ENCODE data around the gene COQ9.

Gene COQ9

DNA sequence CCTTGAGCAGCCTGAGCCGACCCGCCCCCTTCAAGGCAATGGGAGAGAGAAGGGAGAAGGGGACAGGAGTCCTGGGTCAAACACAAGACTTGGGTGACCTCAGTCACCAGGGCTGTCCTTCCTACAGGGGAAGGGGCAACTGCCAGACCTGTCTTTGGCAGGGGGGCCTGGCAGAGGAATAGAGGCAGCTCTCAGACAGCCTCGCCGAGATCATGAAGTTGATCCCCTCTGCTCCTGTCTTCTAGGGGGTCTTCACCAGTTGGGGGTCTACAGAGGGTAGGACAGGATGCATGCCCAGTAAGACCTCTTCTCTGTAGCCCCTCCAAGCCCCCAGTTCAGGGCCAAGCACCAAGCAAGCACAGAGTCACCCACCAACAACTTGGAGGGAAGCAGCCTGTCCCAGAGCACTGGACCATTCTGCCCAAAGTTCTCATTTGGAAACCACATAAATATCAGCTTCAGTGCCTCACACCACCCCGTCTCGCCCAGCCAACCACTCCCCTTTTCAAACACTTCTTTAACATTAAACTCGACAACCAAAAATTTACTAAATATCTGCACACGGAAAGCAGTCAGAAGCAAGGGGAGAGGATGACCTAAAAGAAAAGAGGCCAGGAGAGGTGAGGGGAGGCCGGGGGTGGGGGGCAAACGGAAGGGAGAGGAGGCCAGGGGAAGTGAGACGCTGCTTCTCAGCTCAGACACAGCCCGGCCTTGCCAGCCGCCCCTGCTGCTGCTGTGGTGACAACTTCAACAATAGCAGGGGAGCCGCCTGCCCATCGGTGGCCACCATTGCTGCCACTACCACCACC, 31.3 kb downstream of the COQ9 start:
- Histone ChIP-seq H3K27ac (replicated peaks) (no peak overlapping the region), H3K4me3 (replicated peaks; ENCODE audit: insufficient read depth, low read length) (no peak overlapping the region), H3K27me3 (ENCODE audit: insufficient read depth, poor library complexity, severe bottlenecking) (peaks cover 8% of the 10 kb centered on the region)
- TF ChIP-seq, protein P1, sequence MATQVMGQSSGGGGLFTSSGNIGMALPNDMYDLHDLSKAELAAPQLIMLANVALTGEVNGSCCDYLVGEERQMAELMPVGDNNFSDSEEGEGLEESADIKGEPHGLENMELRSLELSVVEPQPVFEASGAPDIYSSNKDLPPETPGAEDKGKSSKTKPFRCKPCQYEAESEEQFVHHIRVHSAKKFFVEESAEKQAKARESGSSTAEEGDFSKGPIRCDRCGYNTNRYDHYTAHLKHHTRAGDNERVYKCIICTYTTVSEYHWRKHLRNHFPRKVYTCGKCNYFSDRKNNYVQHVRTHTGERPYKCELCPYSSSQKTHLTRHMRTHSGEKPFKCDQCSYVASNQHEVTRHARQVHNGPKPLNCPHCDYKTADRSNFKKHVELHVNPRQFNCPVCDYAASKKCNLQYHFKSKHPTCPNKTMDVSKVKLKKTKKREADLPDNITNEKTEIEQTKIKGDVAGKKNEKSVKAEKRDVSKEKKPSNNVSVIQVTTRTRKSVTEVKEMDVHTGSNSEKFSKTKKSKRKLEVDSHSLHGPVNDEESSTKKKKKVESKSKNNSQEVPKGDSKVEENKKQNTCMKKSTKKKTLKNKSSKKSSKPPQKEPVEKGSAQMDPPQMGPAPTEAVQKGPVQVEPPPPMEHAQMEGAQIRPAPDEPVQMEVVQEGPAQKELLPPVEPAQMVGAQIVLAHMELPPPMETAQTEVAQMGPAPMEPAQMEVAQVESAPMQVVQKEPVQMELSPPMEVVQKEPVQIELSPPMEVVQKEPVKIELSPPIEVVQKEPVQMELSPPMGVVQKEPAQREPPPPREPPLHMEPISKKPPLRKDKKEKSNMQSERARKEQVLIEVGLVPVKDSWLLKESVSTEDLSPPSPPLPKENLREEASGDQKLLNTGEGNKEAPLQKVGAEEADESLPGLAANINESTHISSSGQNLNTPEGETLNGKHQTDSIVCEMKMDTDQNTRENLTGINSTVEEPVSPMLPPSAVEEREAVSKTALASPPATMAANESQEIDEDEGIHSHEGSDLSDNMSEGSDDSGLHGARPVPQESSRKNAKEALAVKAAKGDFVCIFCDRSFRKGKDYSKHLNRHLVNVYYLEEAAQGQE (IDR thresholded peaks at IDR 0.05; ENCODE audit: insufficient replicate concordance, low read depth), result no peak
- TF ChIP-seq, protein P2, sequence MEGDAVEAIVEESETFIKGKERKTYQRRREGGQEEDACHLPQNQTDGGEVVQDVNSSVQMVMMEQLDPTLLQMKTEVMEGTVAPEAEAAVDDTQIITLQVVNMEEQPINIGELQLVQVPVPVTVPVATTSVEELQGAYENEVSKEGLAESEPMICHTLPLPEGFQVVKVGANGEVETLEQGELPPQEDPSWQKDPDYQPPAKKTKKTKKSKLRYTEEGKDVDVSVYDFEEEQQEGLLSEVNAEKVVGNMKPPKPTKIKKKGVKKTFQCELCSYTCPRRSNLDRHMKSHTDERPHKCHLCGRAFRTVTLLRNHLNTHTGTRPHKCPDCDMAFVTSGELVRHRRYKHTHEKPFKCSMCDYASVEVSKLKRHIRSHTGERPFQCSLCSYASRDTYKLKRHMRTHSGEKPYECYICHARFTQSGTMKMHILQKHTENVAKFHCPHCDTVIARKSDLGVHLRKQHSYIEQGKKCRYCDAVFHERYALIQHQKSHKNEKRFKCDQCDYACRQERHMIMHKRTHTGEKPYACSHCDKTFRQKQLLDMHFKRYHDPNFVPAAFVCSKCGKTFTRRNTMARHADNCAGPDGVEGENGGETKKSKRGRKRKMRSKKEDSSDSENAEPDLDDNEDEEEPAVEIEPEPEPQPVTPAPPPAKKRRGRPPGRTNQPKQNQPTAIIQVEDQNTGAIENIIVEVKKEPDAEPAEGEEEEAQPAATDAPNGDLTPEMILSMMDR (IDR thresholded peaks at IDR 0.05; ENCODE audit: insufficient read depth, low read length), result no peak
- no peak for TF ChIP-seq GABPA (IDR thresholded peaks at IDR 0.05; ENCODE audit: low read depth)
- no peak for TF ChIP-seq POLR2AphosphoS5 (IDR thresholded peaks at IDR 0.05; ENCODE audit: low read depth)
- TF ChIP-seq SPI1 (IDR thresholded peaks at IDR 0.05; ENCODE audit: borderline replicate concordance, low read depth), result no peak
- DNase-seq (ENCODE audit: low read depth in 1 of 2, low spot score in 1 of 2), result no peak

DNA sequence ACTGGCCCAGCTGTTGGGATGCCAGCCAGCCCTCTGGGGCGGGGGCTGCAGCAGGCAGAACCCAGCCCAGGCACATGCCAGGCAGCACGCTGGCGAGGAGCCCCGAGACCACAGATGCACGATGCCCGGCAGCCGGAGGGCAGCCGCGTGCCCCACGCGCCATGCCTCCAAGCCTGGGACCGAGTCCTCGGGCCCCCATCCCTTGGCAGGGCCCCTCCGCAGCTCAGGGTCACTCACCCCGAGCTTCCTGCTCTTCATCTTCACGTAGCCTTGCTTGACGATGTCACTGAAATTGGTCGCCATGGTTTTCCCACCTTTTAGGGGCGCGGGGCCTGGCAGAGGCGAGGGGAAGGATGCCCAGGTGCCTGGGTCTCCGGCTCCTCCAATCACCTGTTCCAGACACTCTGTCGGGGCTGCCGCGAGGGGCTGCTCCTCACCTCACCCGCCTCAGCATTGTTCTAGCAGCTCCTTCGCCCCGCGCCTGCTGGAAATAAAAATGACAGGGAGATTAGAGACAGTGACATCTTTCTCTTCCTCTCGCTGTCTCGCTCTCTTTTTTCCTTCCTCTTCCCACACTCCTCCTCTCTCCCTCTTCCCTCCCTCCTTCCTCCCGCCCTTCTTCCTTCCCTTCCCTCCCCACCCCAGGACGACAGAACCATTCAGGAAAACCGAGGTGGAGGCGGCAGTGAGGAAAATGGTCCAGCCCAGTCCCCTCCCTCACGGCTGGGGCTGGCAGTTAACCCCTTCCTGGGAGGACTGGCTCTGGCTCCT, 32.1 kb downstream of the COQ9 start:
- no peak for DNase-seq (ENCODE audit: low read depth in 1 of 2, low spot score in 1 of 2)
- Histone ChIP-seq H3K27ac (replicated peaks) (no peak overlapping the region), H3K27me3 (ENCODE audit: insufficient read depth, poor library complexity, severe bottlenecking) (peaks cover 8% of the 10 kb centered on the region), H3K4me3 (replicated peaks; ENCODE audit: insufficient read depth, low read length) (no peak overlapping the region)
- TF ChIP-seq, protein P2 (IDR thresholded peaks at IDR 0.05; ENCODE audit: insufficient read depth, low read length), result no peak
- TF ChIP-seq POLR2AphosphoS5 (IDR thresholded peaks at IDR 0.05; ENCODE audit: low read depth), result no peak
- TF ChIP-seq SPI1 (IDR thresholded peaks at IDR 0.05; ENCODE audit: borderline replicate concordance, low read depth), result no peak
- TF ChIP-seq GABPA (IDR thresholded peaks at IDR 0.05; ENCODE audit: low read depth), result no peak
- TF ChIP-seq, protein P1 (IDR thresholded peaks at IDR 0.05; ENCODE audit: insufficient replicate concordance, low read depth), result no peak

DNA sequence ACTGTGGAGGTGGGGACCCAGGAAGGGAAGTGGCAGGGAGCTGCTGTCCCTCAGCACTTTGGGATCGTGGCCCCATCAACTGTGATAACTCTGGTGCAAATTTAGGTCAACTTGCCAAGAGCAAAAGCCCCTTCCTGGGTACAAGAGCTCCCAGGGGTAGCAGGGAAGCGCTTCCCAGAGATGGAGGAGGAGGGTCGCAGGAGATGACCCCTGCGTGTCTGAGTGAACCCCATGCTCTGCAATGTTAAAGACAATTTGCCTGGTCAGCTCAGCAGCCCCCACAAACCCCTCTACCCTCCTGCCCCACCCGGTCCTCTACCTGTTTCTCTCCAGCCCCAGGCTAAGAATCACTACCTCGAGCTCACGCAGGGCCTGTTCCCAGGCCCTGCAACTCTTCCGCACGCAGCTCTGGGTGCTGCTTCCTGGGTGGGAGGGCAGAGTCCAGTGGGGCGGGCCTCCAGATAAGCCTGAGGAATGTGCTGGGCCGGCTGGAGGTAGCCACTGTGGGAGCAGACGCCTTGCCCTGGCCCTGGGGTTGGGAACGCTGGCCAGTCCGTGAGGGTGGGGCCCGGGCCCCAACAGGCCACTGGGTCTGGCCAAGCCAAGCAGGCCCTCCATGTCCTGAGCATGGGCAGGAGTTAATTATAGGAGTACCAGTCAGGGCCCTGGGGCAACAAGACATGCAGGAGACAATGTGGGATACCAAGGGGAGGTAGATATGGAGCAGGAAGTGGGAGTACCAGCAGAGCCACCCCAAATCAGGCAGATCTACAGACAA, 32.9 kb downstream of the COQ9 start:
- Histone ChIP-seq H3K27me3 (ENCODE audit: insufficient read depth, poor library complexity, severe bottlenecking) (peaks cover 8% of the 10 kb centered on the region), H3K4me3 (replicated peaks; ENCODE audit: insufficient read depth, low read length) (no peak overlapping the region), H3K27ac (replicated peaks) (no peak overlapping the region)
- TF ChIP-seq POLR2AphosphoS5 (IDR thresholded peaks at IDR 0.05; ENCODE audit: low read depth) (no peak), SPI1 (IDR thresholded peaks at IDR 0.05; ENCODE audit: borderline replicate concordance, low read depth) (no peak), GABPA (IDR thresholded peaks at IDR 0.05; ENCODE audit: low read depth) (no peak)
- TF ChIP-seq, protein P2 (IDR thresholded peaks at IDR 0.05; ENCODE audit: insufficient read depth, low read length), result no peak
- TF ChIP-seq, protein P1 (IDR thresholded peaks at IDR 0.05; ENCODE audit: insufficient replicate concordance, low read depth), result no peak
- no peak for DNase-seq (ENCODE audit: low read depth in 1 of 2, low spot score in 1 of 2)

Measured in HL-60 (cell line).